GM12875 (cell line): ENCODE measurements around the gene MORN1.

Experiments
- H3K4me3 ChIP-seq: one replicate; pipeline ENCODE4 v1.5.1; 2011; ENCODE audit warnings: low read depth, low read length, control low read depth
- CTCF ChIP-seq: IDR thresholded peaks from 2 replicates; pipeline ENCODE4 v1.5.1; 2011; ENCODE audit warnings: low read depth, mild to moderate bottlenecking, control low read depth, inconsistent platforms, low read length, moderate library complexity, borderline replicate concordance; ENCODE audit not compliant: insufficient read depth

The MORN1 gene

GRCh38 chr1:2394761-2395160, 3.4 kb upstream of the MORN1 start:
- H3K4me3 ChIP-seq = no peak overlapping the region
- no peak for TF ChIP-seq CTCF

- TF ChIP-seq CTCF = no peak
Measured at GRCh38 chr1:2394220-2394619, 2.9 kb upstream of the MORN1 start.

GRCh38 chr1:2393471-2393877, 2.1 kb upstream of the MORN1 start:
- no peak overlapping the region for H3K4me3 ChIP-seq

More at GRCh38 chr1:2394220-2394619, 2.9 kb upstream of the MORN1 start:
- no peak overlapping the region for H3K4me3 ChIP-seq

GRCh38 chr1:2392686-2393085, 1.3 kb upstream of the MORN1 start:
- peak overlapping the region; percentile 80 for H3K4me3 ChIP-seq
- no peak for TF ChIP-seq CTCF

More at GRCh38 chr1:2393471-2393877, 2.1 kb upstream of the MORN1 start:
- no peak for TF ChIP-seq CTCF

- TF ChIP-seq CTCF = no peak
Measured at GRCh38 chr1:2391931-2392509, 666 bp upstream of the MORN1 start.

GRCh38 chr1:2389644-2390043, 1.7 kb downstream of the MORN1 start:
- TF ChIP-seq CTCF = no peak

More at GRCh38 chr1:2391931-2392509, 666 bp upstream of the MORN1 start:
- H3K4me3 ChIP-seq = peak overlapping the region; percentile 80

More at GRCh38 chr1:2389644-2390043, 1.7 kb downstream of the MORN1 start:
- H3K4me3 ChIP-seq = no peak overlapping the region
